Measurements from ENCODE around the gene SPEF2.

SPEF2 gene

DNA sequence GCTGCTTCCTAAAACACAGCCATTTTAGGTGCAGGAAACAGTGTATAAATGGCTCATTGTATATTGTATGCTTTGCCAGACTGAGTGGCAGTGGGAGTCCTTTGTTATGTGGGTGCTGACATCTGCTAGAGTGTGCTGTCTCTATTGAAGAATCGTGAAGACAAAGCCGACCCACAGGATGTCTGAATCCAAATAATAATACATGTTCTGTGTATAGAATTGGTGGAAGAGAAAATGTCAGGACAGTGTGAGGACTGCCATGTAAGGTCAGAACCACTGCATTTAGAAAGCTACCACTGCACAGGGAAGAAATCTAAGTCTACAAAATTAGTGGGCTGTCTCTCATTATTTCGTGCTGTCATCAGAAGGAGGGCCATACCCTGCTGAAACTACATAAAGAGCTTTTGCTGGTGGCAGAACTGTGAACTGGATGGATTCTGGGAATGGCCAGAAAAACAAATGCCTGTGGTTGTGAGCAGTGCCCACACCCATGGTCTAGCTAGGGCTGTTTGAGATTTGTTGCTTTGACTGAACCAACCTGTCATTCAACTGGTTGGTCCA is 241.5 kb downstream of the SPEF2 start:
- Histone ChIP-seq H3K27ac (ENCODE audit: low read depth, low read length) (no peak overlapping the region), H3K27me3 (ENCODE audit: control insufficient read depth in 1 of 2, insufficient read depth in 2 of 2, low read length in 2 of 2) (no peaks in the 10 kb centered on the region), H3K4me1 (ENCODE audit: control insufficient read depth in 1 of 2, insufficient read depth in 2 of 2, low read length in 2 of 2) (no peaks in the 10 kb centered on the region), H3K4me3 (ENCODE audit: low read depth in 1 of 2, low read length in 2 of 2) (peak overlapping the region; percentile 13 to 38), H3K9ac (ENCODE audit: low read depth in 1 of 2, low read length in 2 of 2) (peak overlapping the region in 1 of 2 donors; percentile 14), H3K36me3 (ENCODE audit: control insufficient read depth in 1 of 2, insufficient read depth in 2 of 2, low read length in 2 of 2) (no peaks in the 10 kb centered on the region), H3K9me3 (ENCODE audit: control insufficient read depth in 1 of 2, low read length in 2 of 2) (no peaks in the 10 kb centered on the region)

DNA sequence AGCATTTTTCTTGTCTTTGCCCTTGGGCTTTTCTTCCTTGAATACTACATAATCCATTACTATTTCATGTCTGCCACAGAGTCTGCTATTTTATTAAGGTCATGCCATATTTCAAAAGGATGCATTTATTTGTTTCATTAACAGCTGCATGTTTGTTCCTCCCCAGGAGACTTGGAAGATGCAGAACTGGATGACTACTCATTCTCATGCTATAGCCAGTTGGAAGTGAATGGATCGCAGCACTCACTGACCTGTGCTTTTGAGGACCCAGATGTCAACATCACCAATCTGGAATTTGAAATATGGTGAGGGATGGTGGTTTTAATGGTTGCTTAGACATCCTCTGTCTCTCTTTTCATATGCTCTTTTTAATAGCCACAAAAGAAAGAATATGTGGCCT is 243.0 kb downstream of the SPEF2 start:
- no peaks in the 10 kb centered on the region for H3K4me1 ChIP-seq (ENCODE audit: control insufficient read depth in 1 of 2, insufficient read depth in 2 of 2, low read length in 2 of 2)
- no peak overlapping the region for H3K27ac ChIP-seq (ENCODE audit: low read depth, low read length)
- H3K4me3 ChIP-seq (ENCODE audit: low read depth in 1 of 2, low read length in 2 of 2), result no peak overlapping the region
- H3K36me3 ChIP-seq (ENCODE audit: control insufficient read depth in 1 of 2, insufficient read depth in 2 of 2, low read length in 2 of 2), result no peaks in the 10 kb centered on the region
- H3K27me3 ChIP-seq (ENCODE audit: control insufficient read depth in 1 of 2, insufficient read depth in 2 of 2, low read length in 2 of 2), result no peaks in the 10 kb centered on the region
- peak overlapping the region in 1 of 2 donors; percentile 10 for H3K9ac ChIP-seq (ENCODE audit: low read depth in 1 of 2, low read length in 2 of 2)
- no peaks in the 10 kb centered on the region for H3K9me3 ChIP-seq (ENCODE audit: control insufficient read depth in 1 of 2, low read length in 2 of 2)

DNA sequence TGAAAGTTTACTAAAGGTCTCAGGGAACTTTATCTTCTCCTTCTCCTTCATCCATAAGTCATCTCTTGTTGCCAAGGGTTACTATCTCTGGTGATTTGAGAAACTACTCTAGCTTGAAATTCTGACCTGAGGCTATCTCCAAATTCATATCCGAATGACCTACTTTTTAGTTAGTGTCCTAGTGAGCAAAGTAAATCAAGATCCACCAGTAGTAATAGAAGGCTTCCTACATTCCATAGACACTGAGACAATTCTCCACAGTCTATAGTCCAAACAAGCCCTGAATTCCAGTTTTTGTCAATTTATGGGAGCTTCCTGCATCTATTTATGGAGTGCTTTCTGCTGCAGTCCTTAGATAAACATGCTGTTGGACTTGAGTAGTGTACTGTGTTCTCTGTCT is 244.1 kb downstream of the SPEF2 start:
- Histone ChIP-seq H3K9me3 (ENCODE audit: control insufficient read depth in 1 of 2, low read length in 2 of 2) (no peaks in the 10 kb centered on the region), H3K4me1 (ENCODE audit: control insufficient read depth in 1 of 2, insufficient read depth in 2 of 2, low read length in 2 of 2) (no peaks in the 10 kb centered on the region), H3K4me3 (ENCODE audit: low read depth in 1 of 2, low read length in 2 of 2) (no peak overlapping the region), H3K36me3 (ENCODE audit: control insufficient read depth in 1 of 2, insufficient read depth in 2 of 2, low read length in 2 of 2) (no peaks in the 10 kb centered on the region), H3K27ac (ENCODE audit: low read depth, low read length) (no peak overlapping the region), H3K27me3 (ENCODE audit: control insufficient read depth in 1 of 2, insufficient read depth in 2 of 2, low read length in 2 of 2) (no peaks in the 10 kb centered on the region), H3K9ac (ENCODE audit: low read depth in 1 of 2, low read length in 2 of 2) (no peak overlapping the region)

GRCh38 chr5:35862126-35862525 is 244.5 kb downstream of the SPEF2 start:
- Histone ChIP-seq H3K9ac (ENCODE audit: low read depth in 1 of 2, low read length in 2 of 2) (no peak overlapping the region), H3K27ac (ENCODE audit: low read depth, low read length) (no peak overlapping the region), H3K27me3 (ENCODE audit: control insufficient read depth in 1 of 2, insufficient read depth in 2 of 2, low read length in 2 of 2) (no peaks in the 10 kb centered on the region), H3K4me1 (ENCODE audit: control insufficient read depth in 1 of 2, insufficient read depth in 2 of 2, low read length in 2 of 2) (no peaks in the 10 kb centered on the region), H3K4me3 (ENCODE audit: low read depth in 1 of 2, low read length in 2 of 2) (peak overlapping the region in 1 of 2 donors; percentile 17), H3K36me3 (ENCODE audit: control insufficient read depth in 1 of 2, insufficient read depth in 2 of 2, low read length in 2 of 2) (no peaks in the 10 kb centered on the region), H3K9me3 (ENCODE audit: control insufficient read depth in 1 of 2, low read length in 2 of 2) (no peaks in the 10 kb centered on the region)

DNA sequence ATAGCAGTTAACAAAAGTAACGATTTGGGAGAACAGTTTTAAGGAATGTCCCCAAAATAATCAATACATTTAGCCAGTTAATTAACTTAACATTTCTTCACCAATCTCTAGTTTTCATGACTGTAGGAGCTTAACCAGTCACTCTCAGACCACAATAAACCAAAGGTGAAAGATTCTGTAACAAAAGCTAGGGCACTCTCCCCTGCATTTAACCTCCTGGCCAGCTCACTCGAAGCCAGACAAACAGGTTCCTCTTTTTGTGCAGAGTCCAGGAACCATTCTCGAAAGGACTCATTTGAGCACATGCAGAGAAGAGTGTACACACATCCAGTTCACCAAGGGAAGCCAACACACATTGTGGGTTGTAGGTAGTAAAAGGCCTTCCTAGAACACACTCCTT is 245.5 kb downstream of the SPEF2 start:
- H3K27ac ChIP-seq (ENCODE audit: low read depth, low read length), result no peak overlapping the region

More for the DNA sequence above, 245.5 kb downstream of the SPEF2 start:
- no peak overlapping the region for H3K9ac ChIP-seq (ENCODE audit: low read depth in 1 of 2, low read length in 2 of 2)
- H3K27me3 ChIP-seq (ENCODE audit: control insufficient read depth in 1 of 2, insufficient read depth in 2 of 2, low read length in 2 of 2), result no peaks in the 10 kb centered on the region
- no peaks in the 10 kb centered on the region for H3K4me1 ChIP-seq (ENCODE audit: control insufficient read depth in 1 of 2, insufficient read depth in 2 of 2, low read length in 2 of 2)
- H3K4me3 ChIP-seq (ENCODE audit: low read depth in 1 of 2, low read length in 2 of 2), result no peak overlapping the region
- no peaks in the 10 kb centered on the region for H3K36me3 ChIP-seq (ENCODE audit: control insufficient read depth in 1 of 2, insufficient read depth in 2 of 2, low read length in 2 of 2)
- no peaks in the 10 kb centered on the region for H3K9me3 ChIP-seq (ENCODE audit: control insufficient read depth in 1 of 2, low read length in 2 of 2)

Measured in duodenal mucosa (tissue), 2 donors.